KOPT-K1 (cell line): ENCODE measurements around the gene FAM98B.

Experiments used
- H3K27ac ChIP-seq: fragments of 200-600 bp; sonication (generic); 2 replicates; pipeline ENCODE4 v1.5.1; 2016; ENCODE audit warnings: antibody characterized with exemption, mild to moderate bottlenecking, low read depth, low read length; ENCODE audit not compliant: poor library complexity, severe bottlenecking
- H3K36me3 ChIP-seq: fragments of 200-600 bp; sonication (generic); 2 replicates; pipeline ENCODE4 v1.5.1; 2017; ENCODE audit warnings: antibody characterized with exemption, mild to moderate bottlenecking, low read length, moderate library complexity; ENCODE audit not compliant: insufficient read depth
- H3K9me3 ChIP-seq: fragments of 200-600 bp; sonication (generic); 2 replicates; pipeline ENCODE4 v1.5.1; 2017; ENCODE audit warnings: antibody characterized with exemption, low read length, mild to moderate bottlenecking; ENCODE audit not compliant: insufficient read depth, poor library complexity, severe bottlenecking

Gene FAM98B

GRCh38 chr15:38509152-38509551 lies 55.2 kb downstream of the FAM98B start:
- Histone ChIP-seq H3K36me3 (peaks cover 99% of the 10 kb centered on the region), H3K9me3 (no peaks in the 10 kb centered on the region), H3K27ac (no peak overlapping the region)

- peaks cover 100% of the 10 kb centered on the region for H3K36me3 ChIP-seq
- H3K9me3 ChIP-seq, result no peaks in the 10 kb centered on the region
- H3K27ac ChIP-seq, result no peak overlapping the region
These were observed 59.0 kb downstream of the FAM98B start for GRCh38 chr15:38512901-38513300.

GRCh38 chr15:38514601-38515000 lies 60.7 kb downstream of the FAM98B start:
- Histone ChIP-seq H3K36me3 (peaks cover 97% of the 10 kb centered on the region), H3K9me3 (no peaks in the 10 kb centered on the region), H3K27ac (no peak overlapping the region)

- H3K9me3 ChIP-seq, result no peaks in the 10 kb centered on the region
- no peak overlapping the region for H3K27ac ChIP-seq
- peaks cover 90% of the 10 kb centered on the region for H3K36me3 ChIP-seq
These were observed 62.7 kb downstream of the FAM98B start for GRCh38 chr15:38516626-38517025.

GRCh38 chr15:38517312-38517975 lies 63.5 kb downstream of the FAM98B start:
- no peaks in the 10 kb centered on the region for H3K9me3 ChIP-seq
- no peak overlapping the region for H3K27ac ChIP-seq
- peaks cover 86% of the 10 kb centered on the region for H3K36me3 ChIP-seq

GRCh38 chr15:38518084-38518483 lies 64.2 kb downstream of the FAM98B start:
- no peaks in the 10 kb centered on the region for H3K9me3 ChIP-seq
- no peak overlapping the region for H3K27ac ChIP-seq
- H3K36me3 ChIP-seq, result peaks cover 86% of the 10 kb centered on the region

- no peaks in the 10 kb centered on the region for H3K9me3 ChIP-seq
- no peak overlapping the region for H3K27ac ChIP-seq
- peaks cover 84% of the 10 kb centered on the region for H3K36me3 ChIP-seq
These were observed 66.1 kb downstream of the FAM98B start for GRCh38 chr15:38520035-38520434.

GRCh38 chr15:38521316-38521715 lies 67.4 kb downstream of the FAM98B start:
- H3K27ac ChIP-seq, result no peak overlapping the region
- no peaks in the 10 kb centered on the region for H3K9me3 ChIP-seq
- peaks cover 84% of the 10 kb centered on the region for H3K36me3 ChIP-seq

GRCh38 chr15:38522922-38523321 lies 69.0 kb downstream of the FAM98B start:
- no peaks in the 10 kb centered on the region for H3K9me3 ChIP-seq
- H3K36me3 ChIP-seq, result peaks cover 79% of the 10 kb centered on the region

GRCh38 chr15:38524156-38524555 lies 70.2 kb downstream of the FAM98B start:
- Histone ChIP-seq H3K27ac (no peak overlapping the region), H3K9me3 (no peaks in the 10 kb centered on the region), H3K36me3 (peaks cover 70% of the 10 kb centered on the region)

More at GRCh38 chr15:38522922-38523321, 69.0 kb downstream of the FAM98B start:
- H3K27ac ChIP-seq, result no peak overlapping the region

- no peaks in the 10 kb centered on the region for H3K9me3 ChIP-seq
- no peak overlapping the region for H3K27ac ChIP-seq
- peaks cover 66% of the 10 kb centered on the region for H3K36me3 ChIP-seq
These were observed 71.6 kb downstream of the FAM98B start for GRCh38 chr15:38525489-38525888.

GRCh38 chr15:38526158-38526557 lies 72.2 kb downstream of the FAM98B start:
- Histone ChIP-seq H3K36me3 (peaks cover 73% of the 10 kb centered on the region), H3K27ac (no peak overlapping the region), H3K9me3 (no peaks in the 10 kb centered on the region)

- Histone ChIP-seq H3K36me3 (peaks cover 78% of the 10 kb centered on the region), H3K27ac (no peak overlapping the region), H3K9me3 (no peaks in the 10 kb centered on the region)
These were observed 74.4 kb downstream of the FAM98B start for GRCh38 chr15:38528294-38528693.

GRCh38 chr15:38530113-38530512 lies 76.2 kb downstream of the FAM98B start:
- Histone ChIP-seq H3K9me3 (no peaks in the 10 kb centered on the region), H3K36me3 (peaks cover 77% of the 10 kb centered on the region), H3K27ac (no peak overlapping the region)

GRCh38 chr15:38531509-38531908 lies 77.6 kb downstream of the FAM98B start:
- H3K27ac ChIP-seq, result no peak overlapping the region
- H3K36me3 ChIP-seq, result peaks cover 75% of the 10 kb centered on the region
- H3K9me3 ChIP-seq, result no peaks in the 10 kb centered on the region

GRCh38 chr15:38532728-38533127 lies 78.8 kb downstream of the FAM98B start:
- Histone ChIP-seq H3K9me3 (no peaks in the 10 kb centered on the region), H3K36me3 (peaks cover 73% of the 10 kb centered on the region), H3K27ac (no peak overlapping the region)
